Tibial nerve (tissue), 3 donors: Measurements from ENCODE around the gene RBMS3.

Experiments
- CTCF ChIP-seq, 5 experiments: fragments of 200-600 bp in 3 of 5; fragments of 450-650 bp in 2 of 5; sonication (generic) in 3 of 5; IDR thresholded peaks; one replicate each; pipeline ENCODE4 v1.5.1; 2016 to 2019; ENCODE audit warnings: antibody characterized with exemption in 5 of 5, mild to moderate bottlenecking in 3 of 5, moderate library complexity in 2 of 5
- POLR2A ChIP-seq, 2 donors: fragments of 450-650 bp; IDR thresholded peaks; one replicate each; pipeline ENCODE4 v1.6.1; 2017; ENCODE audit warnings: antibody characterized with exemption in 2 of 2, mild to moderate bottlenecking in 2 of 2, moderate library complexity in 2 of 2

- no peak for TF ChIP-seq POLR2A (IDR thresholded peaks at IDR 0.05)
- no peak for TF ChIP-seq CTCF (IDR thresholded peaks at IDR 0.05)
Measured at GRCh38 chr3:29823233-29823632, 542.4 kb downstream of the RBMS3 start.
